LoVo (cell line): ENCODE data around the gene ABI3BP.

Source experiments
- DNase-seq: peaks from one replicate; pipeline ENCODE4 v3.0.0-alpha.2; 2016; ENCODE audit warnings: low spot score

The ABI3BP gene

DNA sequence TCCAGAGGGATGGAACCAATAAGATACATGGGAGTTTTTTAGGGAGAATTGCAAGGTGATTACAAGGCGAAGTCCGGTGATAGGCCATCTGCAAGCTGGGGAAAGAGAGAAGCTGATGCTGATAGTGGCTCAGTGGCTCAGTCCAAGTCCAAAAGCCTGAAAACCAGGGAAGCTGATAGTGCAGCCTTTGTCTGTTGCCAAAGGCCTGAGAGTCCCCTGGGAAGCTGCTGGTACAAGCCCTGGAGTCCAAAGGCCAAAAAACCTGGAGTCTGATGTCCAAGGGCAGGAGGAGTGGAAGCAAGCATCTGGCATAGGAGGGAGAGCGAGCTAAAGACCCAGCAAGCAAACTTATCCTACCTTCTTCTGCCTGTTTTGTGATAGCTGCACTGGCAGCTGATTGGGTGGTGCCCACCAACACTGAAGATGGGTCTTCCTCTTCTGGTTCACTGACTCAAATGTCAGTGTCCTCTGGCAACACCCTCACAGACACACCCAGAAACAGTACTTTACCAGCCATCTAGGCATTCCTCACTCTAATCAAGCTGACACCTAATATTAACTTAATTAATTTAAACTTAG lies 267.2 kb downstream of the ABI3BP start:
- no peak for DNase-seq

DNA sequence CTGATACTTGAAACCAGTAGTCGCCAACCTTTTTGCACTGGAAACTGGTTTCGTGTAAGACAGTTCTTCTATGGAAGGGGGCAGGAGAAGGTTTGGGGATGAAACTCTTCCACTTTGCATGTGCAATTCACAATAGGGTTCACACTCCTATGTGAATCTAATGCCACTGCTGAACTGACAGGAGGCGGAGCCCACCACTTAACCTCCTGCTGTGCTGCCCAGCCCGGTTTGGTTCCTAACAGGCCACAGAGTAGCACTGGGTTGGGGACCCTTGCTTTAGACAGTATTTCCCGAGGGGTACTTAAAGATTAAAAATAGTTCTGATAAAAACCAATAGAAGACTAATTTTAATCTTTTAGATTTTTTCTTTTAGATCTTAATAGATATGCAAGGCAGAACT lies 272.8 kb downstream of the ABI3BP start:
- DNase-seq: no peak

DNA sequence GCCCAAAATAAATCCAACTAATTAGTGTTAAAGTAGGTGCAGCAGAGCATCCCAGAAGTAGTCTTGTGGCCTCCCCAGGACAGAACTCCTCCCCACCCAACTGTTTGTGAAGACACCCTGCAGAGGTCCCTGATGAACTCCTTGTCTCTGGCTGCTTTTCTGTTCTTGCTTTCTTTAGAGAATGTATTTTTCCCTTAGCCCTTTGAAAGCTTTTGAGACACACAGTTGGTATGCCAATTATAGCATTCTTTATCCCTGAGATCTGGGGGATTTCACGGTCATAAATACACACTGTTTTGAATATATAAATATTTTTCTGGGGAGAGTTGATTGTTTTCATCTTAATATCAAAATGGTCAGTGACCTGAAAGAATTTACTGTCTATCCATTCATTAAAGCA lies 274.1 kb downstream of the ABI3BP start:
- no peak for DNase-seq

DNA sequence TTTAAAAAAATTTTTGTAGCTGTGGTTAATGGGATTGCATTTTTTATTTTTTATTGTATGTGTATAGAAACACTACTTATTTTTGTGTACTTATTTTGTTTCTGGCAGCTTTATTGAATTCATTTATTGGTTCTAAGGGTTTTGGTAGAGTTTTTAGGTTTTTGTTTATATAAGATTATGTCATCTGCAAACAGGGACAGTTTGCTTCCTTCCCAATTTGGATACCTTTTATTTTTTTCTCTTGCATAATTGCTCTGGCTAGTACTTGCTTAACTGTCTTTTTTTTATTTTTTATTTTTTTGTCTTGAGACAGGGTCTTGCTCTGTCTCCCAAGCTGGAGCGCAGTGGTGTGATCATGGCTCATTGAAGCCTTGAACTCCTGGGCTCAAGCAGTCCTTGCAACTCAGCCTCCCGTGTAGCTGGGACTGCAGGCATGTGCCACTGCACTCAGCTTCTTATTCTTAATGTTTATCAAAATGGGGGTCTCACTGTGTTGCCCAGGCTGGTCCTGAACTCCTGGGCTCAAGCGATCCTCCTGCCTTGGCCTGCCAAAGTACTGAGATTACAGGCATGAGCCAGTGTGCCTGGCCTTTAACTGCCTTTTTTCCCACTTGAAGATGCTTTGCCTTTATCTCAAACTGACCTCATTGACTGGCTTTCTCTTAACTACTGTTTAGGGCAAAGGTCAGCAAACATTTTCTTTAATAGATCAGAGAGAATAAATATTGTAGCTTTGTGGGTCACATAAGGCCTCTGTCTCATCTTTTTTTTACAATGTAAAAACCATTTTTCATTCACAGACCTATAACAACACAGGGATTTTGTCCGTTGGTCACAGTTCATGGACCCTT lies 275.4 kb downstream of the ABI3BP start:
- DNase-seq: no peak

DNA sequence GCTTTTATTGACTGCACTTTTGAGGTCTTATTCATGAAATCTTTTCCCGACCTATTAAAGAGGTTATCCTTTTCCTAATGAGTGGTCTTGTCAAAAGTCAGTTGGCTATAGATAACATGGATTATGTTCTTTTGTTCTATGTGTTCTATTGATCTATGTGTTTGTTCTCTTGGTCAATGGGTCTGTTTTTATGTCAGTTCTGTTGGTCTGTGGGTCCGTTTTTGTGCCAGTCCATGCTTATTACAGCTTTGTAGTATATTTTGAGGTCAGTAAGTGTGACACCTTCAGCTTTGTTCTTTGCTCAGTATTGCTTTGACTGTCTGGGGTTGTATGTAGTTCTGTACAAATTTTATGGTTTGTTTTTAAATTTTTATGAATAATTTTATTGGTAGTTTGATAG lies 276.2 kb downstream of the ABI3BP start:
- DNase-seq: no peak

DNA sequence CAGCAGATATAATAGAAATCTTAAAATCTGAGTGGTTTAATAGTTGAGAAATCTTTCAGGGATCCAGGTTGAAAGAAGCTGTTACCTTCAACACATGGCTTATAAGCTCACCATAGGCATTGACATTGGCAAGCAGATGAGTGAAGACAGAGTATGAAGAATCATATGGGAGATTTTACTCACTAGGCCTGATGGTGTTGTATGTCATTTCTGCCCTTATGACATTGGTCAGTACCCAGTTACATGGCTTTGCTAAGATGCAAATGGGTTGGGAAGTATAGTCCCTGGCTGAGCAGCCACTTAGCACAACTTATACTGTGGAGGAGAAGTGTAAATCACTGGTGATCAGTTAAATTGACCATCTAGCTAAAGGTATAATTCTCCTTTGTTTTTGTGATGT lies 278.0 kb downstream of the ABI3BP start:
- no peak for DNase-seq

DNA sequence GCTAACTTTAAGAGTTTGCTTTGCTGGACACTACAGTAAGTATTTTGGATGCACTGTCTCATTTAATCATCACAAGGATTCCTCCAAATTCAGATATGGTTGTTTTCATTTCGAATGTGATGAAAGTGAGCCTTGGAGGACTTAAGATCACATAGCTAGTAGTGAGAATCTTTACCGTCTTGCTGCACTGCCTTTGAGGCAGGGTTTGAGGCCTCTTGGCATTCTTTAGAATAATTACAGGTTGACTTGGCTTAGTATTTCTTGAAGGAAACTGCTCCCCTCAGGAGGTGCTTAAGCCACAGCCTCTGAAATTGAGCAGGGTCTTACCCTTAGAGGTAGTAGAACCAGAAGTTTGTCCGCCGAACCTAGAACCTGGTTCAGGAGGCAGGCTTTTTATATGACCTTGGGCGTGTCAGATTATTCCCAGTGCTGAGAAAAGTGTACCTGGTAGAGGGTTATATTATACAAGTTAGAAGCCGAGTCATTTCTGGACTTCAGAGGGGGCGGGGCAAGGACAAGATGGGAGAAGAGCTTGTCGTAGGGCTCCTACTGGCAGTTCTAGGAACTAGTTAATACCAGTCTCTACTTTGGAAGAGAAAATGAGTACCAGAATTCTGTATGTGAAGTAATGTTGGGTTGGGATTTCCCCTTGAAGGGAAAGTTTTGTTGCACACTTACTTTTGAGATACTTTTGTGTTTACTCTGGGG lies 282.8 kb downstream of the ABI3BP start:
- peak; percentile 63 for DNase-seq

DNA sequence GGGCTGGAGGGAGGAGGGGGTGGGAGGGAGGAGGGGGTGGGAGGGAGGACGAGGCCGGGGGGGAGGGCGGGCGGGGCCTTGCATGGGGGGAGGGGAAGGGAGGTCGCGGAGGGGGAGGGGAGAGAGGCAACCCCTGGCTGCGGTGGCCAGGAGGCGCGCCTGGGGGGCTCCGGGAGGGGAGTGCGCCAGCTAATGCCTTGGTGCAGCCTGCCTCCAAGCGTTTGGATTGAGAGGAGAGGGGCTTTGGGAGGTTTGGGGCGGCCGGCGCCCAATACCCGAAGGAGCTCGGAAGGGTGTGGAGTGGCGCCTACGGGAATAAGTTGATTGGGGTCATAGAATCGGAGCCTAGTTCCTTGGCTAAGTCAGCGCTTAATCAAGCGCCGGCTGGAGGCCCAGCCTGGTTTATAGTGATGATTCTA lies 283.4 kb downstream of the ABI3BP start:
- peak; percentile 20 for DNase-seq

DNA sequence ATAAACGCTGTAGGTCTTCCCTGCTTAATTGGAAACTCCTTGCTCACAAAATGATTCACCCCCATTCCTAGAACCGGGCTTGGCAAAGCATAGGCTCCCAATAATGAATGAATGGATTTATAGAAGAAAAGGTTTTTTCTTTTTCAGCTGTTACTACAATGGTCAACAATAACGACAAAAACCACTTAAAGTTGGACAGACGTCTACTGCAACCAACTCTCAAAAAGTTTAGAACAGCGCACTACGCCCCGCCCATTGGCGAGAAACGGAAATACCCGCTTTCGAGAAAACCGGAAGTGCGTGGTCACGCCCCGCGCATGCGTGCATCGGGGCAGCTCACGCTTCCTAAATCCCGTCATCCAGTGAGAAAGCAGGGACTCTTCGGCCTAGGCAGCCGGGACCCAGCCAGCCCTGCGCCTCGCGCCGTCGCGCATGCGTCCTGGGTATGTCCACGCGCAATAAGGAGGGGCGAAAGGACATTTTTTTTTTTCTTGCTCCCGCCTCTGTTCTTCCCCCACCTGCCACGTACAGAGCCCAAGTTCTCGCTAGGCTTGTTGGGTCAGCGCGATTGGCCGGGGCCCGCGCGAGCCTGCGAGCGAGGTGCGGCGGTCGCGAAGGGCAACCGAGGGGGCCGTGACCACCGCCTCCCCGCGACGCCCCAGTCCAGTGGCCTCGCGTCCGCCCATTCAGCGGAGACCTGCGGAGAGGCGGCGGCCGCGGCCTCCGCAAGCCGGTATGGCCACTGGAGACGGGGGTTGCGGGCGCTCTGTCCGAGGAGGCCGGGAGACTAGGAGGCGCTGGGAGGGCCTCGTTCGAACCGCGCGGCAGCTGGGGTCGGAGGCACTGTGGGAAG lies 284.0 kb downstream of the ABI3BP start, which contains the start of gene TFG:
Gene TFG (plus strand): TSS at position 506 of the 853 bp plus-strand sequence. CDS start 4,192 bp downstream, outside the sequence.
- peak; percentile 98 for DNase-seq

DNA sequence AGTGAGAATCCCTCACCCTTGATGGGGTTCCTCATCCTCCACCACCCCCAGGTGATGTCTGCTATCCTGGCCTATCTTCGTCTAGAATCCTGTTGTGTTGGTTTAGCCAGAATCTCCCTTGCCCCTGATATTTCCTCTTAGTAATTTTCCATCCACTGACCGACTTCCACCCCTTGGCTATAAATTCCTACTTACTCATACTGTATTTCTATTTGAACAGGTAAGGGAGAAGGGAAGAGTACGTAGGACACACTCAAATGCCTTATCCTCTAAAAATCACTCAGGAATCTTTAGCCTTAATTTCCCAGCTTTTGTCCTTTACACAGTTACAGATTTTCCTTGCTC lies 284.6 kb downstream of the ABI3BP start:
- DNase-seq: peak; percentile 19

DNA sequence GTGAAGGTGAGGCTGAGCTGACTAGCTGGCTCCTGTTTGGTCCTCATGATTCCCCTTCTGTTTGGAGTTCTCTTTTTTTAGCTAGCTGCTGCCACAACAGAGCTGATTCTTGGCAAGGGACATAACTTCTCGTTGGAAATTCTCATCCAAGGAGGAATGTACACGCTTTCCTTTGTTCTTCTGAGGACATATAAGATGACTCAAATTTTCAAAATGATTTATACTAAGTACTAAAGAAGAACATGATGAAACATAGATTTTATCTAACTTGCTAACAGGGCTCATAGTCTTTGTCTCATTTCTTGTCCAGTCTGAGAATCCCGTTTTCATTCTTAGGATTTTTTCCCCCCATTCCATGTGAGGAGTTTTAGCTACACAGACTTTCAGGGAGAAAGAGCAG lies 286.9 kb downstream of the ABI3BP start:
- no peak for DNase-seq

DNA sequence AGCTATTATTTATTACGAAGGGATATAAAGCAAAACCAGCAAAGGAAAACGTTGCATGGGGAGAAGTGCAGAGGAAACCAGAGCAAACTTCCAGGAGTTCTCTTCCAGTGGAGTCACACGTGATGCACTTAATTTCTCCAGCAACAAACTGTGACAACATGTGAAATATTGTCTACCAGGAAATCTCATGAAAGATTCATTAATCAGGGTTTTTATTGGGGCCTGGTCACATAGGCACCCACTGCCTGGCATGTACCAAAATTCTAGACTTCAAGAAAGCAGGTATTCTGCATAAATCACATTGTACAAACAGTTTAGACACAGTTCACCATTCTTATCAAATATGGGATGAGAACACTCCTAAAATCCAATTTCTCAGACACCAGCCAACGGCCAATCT lies 289.4 kb downstream of the ABI3BP start:
- DNase-seq: no peak

DNA sequence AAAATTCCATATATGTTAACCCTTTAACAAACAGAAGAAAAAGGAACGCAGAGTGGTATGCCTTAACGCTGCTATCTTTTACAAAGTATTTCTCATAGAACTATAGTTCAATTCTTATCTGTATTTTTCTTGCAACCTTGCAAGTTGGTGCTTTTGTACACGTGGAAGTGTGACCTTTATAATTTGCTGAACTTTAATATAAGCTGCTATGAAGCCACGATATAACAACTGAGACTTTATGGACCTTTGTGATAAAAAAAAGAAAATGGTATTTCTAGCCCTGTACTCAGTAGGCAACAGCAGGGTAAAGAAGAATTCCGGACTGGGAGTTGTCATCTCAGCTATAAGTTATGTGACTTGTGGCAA lies 290.3 kb downstream of the ABI3BP start:
- DNase-seq: no peak

DNA sequence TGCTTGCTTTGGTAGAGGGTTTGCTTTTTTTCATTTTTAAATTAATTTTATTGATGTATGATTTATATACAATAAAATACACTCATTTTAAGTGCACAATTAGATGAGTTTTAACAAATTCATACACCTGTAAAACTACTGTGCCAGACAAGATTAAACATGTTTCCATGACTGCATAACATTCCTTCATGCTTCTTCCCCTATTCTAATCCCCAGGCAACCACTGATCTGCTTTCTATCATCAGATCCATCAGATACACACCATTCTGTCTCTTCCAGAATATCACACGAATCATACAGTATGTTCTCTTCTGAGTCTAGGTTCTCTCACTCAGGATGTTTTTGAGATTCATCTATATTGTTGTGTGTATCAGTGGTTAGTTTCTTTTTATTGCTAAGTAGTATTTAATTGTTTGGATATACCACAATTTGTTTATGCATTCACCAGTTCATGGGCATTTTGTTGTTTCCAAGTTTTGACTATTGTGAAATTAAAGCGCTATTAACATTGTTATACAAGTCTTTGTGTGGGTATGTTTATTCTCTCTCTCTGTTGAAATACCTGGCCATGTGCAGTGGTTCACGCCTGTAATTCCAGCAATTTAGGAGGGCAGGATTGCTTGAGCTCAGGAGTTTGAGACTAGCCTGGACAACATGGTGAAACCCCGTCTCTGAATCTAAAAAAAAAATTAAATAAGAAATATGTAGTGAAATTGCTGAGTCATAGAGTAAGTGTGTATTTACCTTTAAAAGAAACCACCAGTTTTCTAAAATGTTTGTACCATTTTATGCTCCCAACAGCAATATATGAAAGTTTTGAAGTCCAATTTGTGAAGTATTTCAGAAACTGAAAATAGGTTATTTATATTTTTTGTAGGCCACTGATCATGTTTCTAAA lies 290.9 kb downstream of the ABI3BP start:
- DNase-seq: no peak

DNA sequence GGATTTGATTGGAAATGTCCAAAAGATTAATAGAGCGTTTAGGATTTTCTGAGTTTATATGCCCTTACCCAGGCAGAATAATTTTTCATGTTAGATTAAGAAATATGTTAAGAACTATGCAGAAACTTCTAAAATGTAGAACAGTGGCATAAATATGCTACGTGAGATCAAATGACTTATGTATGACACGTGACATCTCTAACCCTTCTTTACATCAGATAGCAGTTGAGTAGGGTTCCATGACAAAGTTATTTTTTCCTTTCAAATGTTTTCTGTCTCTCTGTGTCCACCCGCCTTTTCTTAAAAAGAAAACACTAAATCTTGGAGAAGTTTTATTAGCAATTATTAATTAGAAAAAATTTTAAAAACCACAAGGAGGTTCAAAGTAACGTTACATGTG lies 292.5 kb downstream of the ABI3BP start:
- DNase-seq: no peak
